Keratinocyte (primary cell): Measurements from ENCODE around the gene RBM47. TPM values are rescaled to one million over a fixed set of nuclear protein-coding genes. Genes with fewer than 3 reads are reported as not detected.

Experiments used
- DNase-seq: peaks from one replicate; pipeline ENCODE4 v3.0.0-alpha.2; 2011; ENCODE audit warnings: low read depth, missing footprints, low spot score
- FAIRE-seq: peaks from 2 replicates; lab custom pipeline; 2011; peaks lifted over from hg19 to GRCh38; lab: Jason Lieb, UNC
- H2AFZ ChIP-seq: 2 replicates; pipeline ENCODE4 v1.6.0; 2012; ENCODE audit warnings: low read length, control low read depth, inconsistent platforms; ENCODE audit not compliant: control insufficient read depth
- H3K27ac ChIP-seq: 2 replicates; pipeline ENCODE4 v1.5.1; 2011; ENCODE audit warnings: low read length; ENCODE audit not compliant: control insufficient read depth, insufficient read depth
- H3K27me3 ChIP-seq: 3 replicates; pipeline ENCODE4 v1.6.0; 2011; ENCODE audit warnings: low read length; ENCODE audit not compliant: control insufficient read depth, insufficient read depth; ENCODE audit errors: extremely low read depth
- H3K36me3 ChIP-seq, 2 experiments: 2 replicates in 1 of 2; 3 replicates in 1 of 2; pipeline ENCODE4 v1.5.1; 2011; ENCODE audit warnings: low read length in 2 of 2, mild to moderate bottlenecking in 1 of 2; ENCODE audit not compliant: control insufficient read depth in 2 of 2, insufficient read depth in 2 of 2; ENCODE audit errors: extremely low read depth in 1 of 2
- H3K4me1 ChIP-seq: 3 replicates; pipeline ENCODE4 v1.5.1; 2011; ENCODE audit warnings: low read length; ENCODE audit not compliant: control insufficient read depth, insufficient read depth; ENCODE audit errors: extremely low read depth
- H3K4me2 ChIP-seq: 3 replicates; pipeline ENCODE4 v1.6.0; 2011; ENCODE audit warnings: low read depth, low read length; ENCODE audit not compliant: control insufficient read depth, insufficient read depth; ENCODE audit errors: extremely low read depth
- H3K4me3 ChIP-seq, 3 experiments: fragments of 200-600 bp in 1 of 3; sonication (generic) in 1 of 3; 2 replicates in 2 of 3; 3 replicates in 1 of 3; pipeline ENCODE4 v1.5.1; 2011 to 2016; ENCODE audit warnings: low read length in 3 of 3, mild to moderate bottlenecking in 3 of 3, control low read depth in 2 of 3, inconsistent platforms in 1 of 3, low read depth in 1 of 3, mixed read lengths in 1 of 3, mixed run types in 1 of 3, moderate library complexity in 1 of 3; ENCODE audit not compliant: control insufficient read depth in 2 of 3, insufficient read depth in 2 of 3; ENCODE audit errors: extremely low read depth in 1 of 3
- H3K79me2 ChIP-seq: 2 replicates; pipeline ENCODE4 v1.6.0; 2012; ENCODE audit warnings: low read length; ENCODE audit not compliant: control insufficient read depth, insufficient read depth
- H3K9ac ChIP-seq: 3 replicates; pipeline ENCODE4 v1.6.0; 2011; ENCODE audit warnings: low read length; ENCODE audit not compliant: control insufficient read depth, insufficient read depth; ENCODE audit errors: extremely low read depth
- H3K9me1 ChIP-seq: 3 replicates; pipeline ENCODE4 v1.6.0; 2011; ENCODE audit warnings: low read length; ENCODE audit not compliant: control insufficient read depth, insufficient read depth; ENCODE audit errors: extremely low read depth
- H3K9me3 ChIP-seq: 2 replicates; pipeline ENCODE4 v1.5.1; 2012; ENCODE audit warnings: low read depth, low read length; ENCODE audit not compliant: control insufficient read depth
- H4K20me1 ChIP-seq: 3 replicates; pipeline ENCODE4 v1.6.0; 2011; ENCODE audit warnings: low read length; ENCODE audit not compliant: control insufficient read depth, insufficient read depth; ENCODE audit errors: extremely low read depth
- CTCF ChIP-seq, 3 experiments: IDR thresholded peaks in 1 of 3; conservative IDR thresholded peaks in 1 of 3; optimal IDR thresholded peaks in 1 of 3; 2 replicates in 2 of 3; 3 replicates in 1 of 3; pipeline versions ENCODE3 to v1.5.1; 2011; ENCODE audit warnings: low read length in 3 of 3, mild to moderate bottlenecking in 3 of 3, moderate library complexity in 2 of 3, control low read depth in 1 of 3, inconsistent platforms in 1 of 3; ENCODE audit not compliant: insufficient read depth in 2 of 3; ENCODE audit errors: extremely low read depth in 1 of 3
- EZH2 ChIP-seq: IDR thresholded peaks from one replicate; pipeline ENCODE4 v1.6.1; 2012; ENCODE audit warnings: inconsistent platforms, mild to moderate bottlenecking, low read length, moderate library complexity
- dilution Hi-C: fragments of 300-500 bp; cut with MboI; formaldehyde crosslinking; loops from one replicate; pipeline ENCODE4 v1.7.0; 2020; ENCODE audit warnings: low sequenced_read_pairs; ENCODE audit not compliant: extremely low pct_ligation_motif_present
- polyA plus RNA-seq, 5 experiments: library from polyadenylated mRNA; depleted of rRNA in 3 of 5; stranded (reverse) in 3 of 5; stranded (forward) in 1 of 5; unstranded in 1 of 5; fragments of >200 nt; gene quantifications; 1 replicate in 1 of 5; 2 replicates in 3 of 5; 3 replicates in 1 of 5; pipeline versions ENCODE4 v1.2.1 to v1.2.3, GENCODE V29; 2011 to 2012; ENCODE audit warnings: missing spikeins in 2 of 5, low read depth in 1 of 5, low replicate concordance in 1 of 5

Gene RBM47
- polyA plus RNA-seq, 1 donor (not counting 4 experiments of a cell fraction or from before 2014, with no cell fraction given) = 6.9 TPM

GRCh38 chr4:40423735-40424134, 205.9 kb downstream of the RBM47 start:
- H3K4me3 ChIP-seq = no peak overlapping the region
- TF ChIP-seq CTCF (optimal IDR thresholded peaks at IDR 0.05 in 1 of 3, IDR thresholded peaks at IDR 0.05 in 1 of 3, conservative IDR thresholded peaks at IDR 0.05 in 1 of 3; ENCODE audit: extremely low read depth in 1 of 3, insufficient read depth in 2 of 3, low read length in 3 of 3) (no peak), EZH2 (no peak)
- H4K20me1 ChIP-seq = no peaks in the 10 kb centered on the region
- dilution Hi-C loops = no loop called here
- no peaks in the 10 kb centered on the region for H3K9me3 ChIP-seq
- peaks cover 3% of the 10 kb centered on the region for H3K9me1 ChIP-seq
- H2AFZ ChIP-seq = no peak overlapping the region
- DNase-seq (no peak), FAIRE-seq (no peak)
- H3K27me3 ChIP-seq = no peaks in the 10 kb centered on the region
- H3K4me2 ChIP-seq = no peak overlapping the region
- no peak overlapping the region for H3K9ac ChIP-seq
- peaks cover 0 to 2% of the 10 kb centered on the region in 2 experiments for H3K36me3 ChIP-seq
- H3K27ac ChIP-seq = no peak overlapping the region
- no peaks in the 10 kb centered on the region for H3K4me1 ChIP-seq
- no peaks in the 10 kb centered on the region for H3K79me2 ChIP-seq

GRCh38 chr4:40421839-40422708, 207.6 kb downstream of the RBM47 start:
- Histone ChIP-seq H2AFZ (no peak overlapping the region), H3K27ac (no peak overlapping the region), H3K4me2 (no peak overlapping the region), H3K4me3 (no peak overlapping the region), H3K4me1 (no peaks in the 10 kb centered on the region), H3K79me2 (no peaks in the 10 kb centered on the region), H3K9me1 (peaks cover 3% of the 10 kb centered on the region), H3K36me3 (peaks cover 0 to 2% of the 10 kb centered on the region in 2 experiments), H4K20me1 (no peaks in the 10 kb centered on the region), H3K9ac (no peak overlapping the region), H3K9me3 (no peaks in the 10 kb centered on the region), H3K27me3 (no peaks in the 10 kb centered on the region)
- TF ChIP-seq EZH2 (no peak), CTCF (optimal IDR thresholded peaks at IDR 0.05 in 1 of 3, IDR thresholded peaks at IDR 0.05 in 1 of 3, conservative IDR thresholded peaks at IDR 0.05 in 1 of 3; ENCODE audit: extremely low read depth in 1 of 3, insufficient read depth in 2 of 3, low read length in 3 of 3) (no peak)
- FAIRE-seq = no peak
- dilution Hi-C loops = no loop called here
- DNase-seq = no peak
